HCT116 (cell line): ENCODE data around the gene STON2. TPM values are rescaled to one million over a fixed set of nuclear protein-coding genes. Genes with fewer than 3 reads are reported as not detected.

ENCODE experiments used
- ATAC-seq: fragments of 200-7000 bp; cut with Tn5 transposase; 2 replicates; pipeline ENCODE4 v1.9.1; 2020; ENCODE audit warnings: mild to moderate bottlenecking, moderate library complexity
- BruUV-seq: library from RNA; stranded (reverse); fragments of 400-500 nt; replicated peaks from 2 replicates; lab custom pipeline; 2021; lab: Mats Ljungman, UMichigan
- CTCF ChIA-PET: fragments of 300-600 bp; sonication (Branson Sonifier 250); formaldehyde crosslinking; loops from one replicate; lab custom pipeline; 2021; ENCODE audit warnings: antibody characterized with exemption; lab: Charles Lee
- POLR2A ChIA-PET: fragments of 300-600, 350-600 bp; sonication (Branson Sonifier 250); formaldehyde crosslinking; loops from one replicate; lab custom pipeline; 2021; ENCODE audit warnings: antibody characterized with exemption; lab: Charles Lee
- RAD21 ChIA-PET, 2 experiments: fragments of 300-600 bp; sonication (Branson Sonifier 250); formaldehyde crosslinking; loops; one replicate each; lab custom pipeline; 2023; ENCODE audit warnings: low total read pairs in 2 of 2; ENCODE audit not compliant: uncharacterized antibody in 2 of 2, unreplicated experiment in 2 of 2, low non-redundant PET in 1 of 2; lab: Charles Lee
- DNase-seq: peaks from one replicate; pipeline ENCODE4 v3.0.0-alpha.2; 2010; ENCODE audit warnings: low read depth, low spot score
- H2AFZ ChIP-seq: fragments of 200-600 bp; shearing (Covaris generic), sonication (generic); 2 replicates; pipeline ENCODE4 v1.6.1; 2017; ENCODE audit warnings: low read depth, mixed run types, mixed read lengths, antibody characterized with exemption, low read length; ENCODE audit not compliant: poor library complexity, severe bottlenecking
- H3K27ac ChIP-seq: 2 replicates; pipeline ENCODE4 v1.5.1; 2012; ENCODE audit warnings: low read depth, low read length
- H3K27me3 ChIP-seq: fragments of 200-600 bp; sonication (generic); 2 replicates; pipeline ENCODE4 v1.6.1; 2016; ENCODE audit warnings: mixed run types, low read length, mixed read lengths; ENCODE audit not compliant: insufficient read depth
- H3K36me3 ChIP-seq, 2 experiments: fragments of 200-500 bp in 1 of 2; fragments of 200-600 bp in 1 of 2; sonication (Bioruptor generic) in 1 of 2; sonication (generic) in 1 of 2; 2 replicates each; pipeline versions ENCODE4 v1.5.1 to v1.6.1; 2014 to 2016; ENCODE audit warnings: low read length in 2 of 2, inconsistent platforms in 1 of 2, mixed read lengths in 1 of 2, mixed run types in 1 of 2; ENCODE audit not compliant: insufficient read depth in 2 of 2, control insufficient read depth in 1 of 2
- H3K4me1 ChIP-seq, 2 experiments: fragments of 200-600 bp in 1 of 2; sonication (generic) in 1 of 2; 2 replicates each; pipeline versions ENCODE4 v1.5.1 to v1.6.1; 2012 to 2017; ENCODE audit warnings: low read length in 2 of 2, inconsistent platforms in 1 of 2, mild to moderate bottlenecking in 1 of 2, mixed read lengths in 1 of 2, mixed run types in 1 of 2, moderate library complexity in 1 of 2; ENCODE audit not compliant: insufficient read depth in 2 of 2, control insufficient read depth in 1 of 2
- H3K4me2 ChIP-seq: fragments of 200-600 bp; sonication (generic); 2 replicates; pipeline ENCODE4 v1.6.1; 2017; ENCODE audit warnings: mixed run types, low read length, mixed read lengths
- H3K4me3 ChIP-seq, 2 experiments: fragments of 200-600 bp in 1 of 2; sonication (generic) in 1 of 2; replicated peaks in 1 of 2; 2 replicates each; pipeline ENCODE4 v1.5.1; 2011 to 2016; ENCODE audit warnings: low read length in 2 of 2, control low read depth in 1 of 2, low read depth in 1 of 2, mild to moderate bottlenecking in 1 of 2, mixed read lengths in 1 of 2, mixed run types in 1 of 2
- H3K79me2 ChIP-seq: fragments of 200-600 bp; sonication (generic); 2 replicates; pipeline ENCODE4 v1.6.1; 2017; ENCODE audit warnings: mild to moderate bottlenecking, mixed run types, low read length, moderate library complexity, mixed read lengths; ENCODE audit not compliant: insufficient read depth
- H3K9ac ChIP-seq: fragments of 200-600 bp; sonication (generic); 2 replicates; pipeline ENCODE4 v1.6.1; 2016; ENCODE audit warnings: low read length, mixed read lengths
- H3K9me2 ChIP-seq: fragments of 200-600 bp; sonication (generic), shearing (Covaris generic); 2 replicates; pipeline ENCODE4 v1.6.1; 2017; ENCODE audit warnings: mixed run types, mild to moderate bottlenecking, moderate library complexity; ENCODE audit not compliant: insufficient read depth
- H3K9me3 ChIP-seq, 2 experiments: fragments of 200-500 bp in 1 of 2; fragments of 200-600 bp in 1 of 2; sonication (Bioruptor generic) in 1 of 2; sonication (generic) in 1 of 2; 2 replicates each; pipeline ENCODE4 v1.6.1; 2014 to 2017; ENCODE audit warnings: low read length in 2 of 2, mixed read lengths in 2 of 2, inconsistent platforms in 1 of 2, low read depth in 1 of 2, mild to moderate bottlenecking in 1 of 2, mixed run types in 1 of 2, moderate library complexity in 1 of 2; ENCODE audit not compliant: control insufficient read depth in 1 of 2, insufficient read depth in 1 of 2
- H4K20me1 ChIP-seq: fragments of 200-600 bp; sonication (generic), shearing (Covaris generic); 2 replicates; pipeline ENCODE4 v1.6.1; 2017; ENCODE audit warnings: mixed run types, mild to moderate bottlenecking, moderate library complexity; ENCODE audit not compliant: insufficient read depth
- ATF3 ChIP-seq: IDR thresholded peaks from 2 replicates; pipeline ENCODE4 v1.6.1; 2012
- CBX3 ChIP-seq: IDR thresholded peaks from 2 replicates; pipeline ENCODE4 v1.6.1; 2012; ENCODE audit warnings: low read depth
- CEBPB ChIP-seq: IDR thresholded peaks from 2 replicates; pipeline ENCODE4 v1.6.1; 2012; ENCODE audit warnings: low read depth
- CTCF ChIP-seq, 3 experiments: fragments of 200-600 bp in 1 of 3; sonication (generic) in 1 of 3; IDR thresholded peaks in 2 of 3; conservative IDR thresholded peaks in 1 of 3; 2 replicates each; pipeline ENCODE4 v1.5.1; 2012 to 2017; ENCODE audit warnings: low read depth in 2 of 3, low read length in 2 of 3, antibody characterized with exemption in 1 of 3, borderline replicate concordance in 1 of 3, control low read depth in 1 of 3, mild to moderate bottlenecking in 1 of 3, mixed read lengths in 1 of 3, mixed run types in 1 of 3, moderate library complexity in 1 of 3; ENCODE audit not compliant: insufficient read depth in 1 of 3
- EGR1 ChIP-seq: IDR thresholded peaks from 2 replicates; pipeline ENCODE4 v1.6.1; 2012; ENCODE audit warnings: low read depth
- ELF1 ChIP-seq: IDR thresholded peaks from 2 replicates; pipeline ENCODE4 v1.6.1; 2012; ENCODE audit warnings: low read depth, borderline replicate concordance
- EZH2 ChIP-seq: fragments of 200-600 bp; sonication (generic); IDR thresholded peaks from 2 replicates; pipeline ENCODE4 v1.6.1; 2017; ENCODE audit warnings: antibody characterized with exemption, mixed run types
- JUND ChIP-seq: IDR thresholded peaks from 2 replicates; pipeline ENCODE4 v1.6.1; 2012
- POLR2A ChIP-seq: IDR thresholded peaks from 2 replicates; pipeline ENCODE4 v1.7.0; 2011; ENCODE audit warnings: borderline replicate concordance; ENCODE audit not compliant: insufficient read depth, insufficient read length; ENCODE audit errors: extremely low read depth
- REST ChIP-seq: IDR thresholded peaks from 2 replicates; pipeline ENCODE4 v1.6.1; 2012; ENCODE audit warnings: low read depth
- SIN3A ChIP-seq: IDR thresholded peaks from 2 replicates; pipeline ENCODE4 v1.6.1; 2012; ENCODE audit warnings: low read depth
- SRF ChIP-seq: IDR thresholded peaks from 2 replicates; pipeline ENCODE4 v1.6.1; 2012; ENCODE audit warnings: low read depth
- ZBTB33 ChIP-seq: IDR thresholded peaks from 2 replicates; pipeline ENCODE4 v1.6.1; 2011; ENCODE audit warnings: mild to moderate bottlenecking, low read length, moderate library complexity; ENCODE audit not compliant: insufficient replicate concordance; ENCODE audit errors: extremely low read depth
- ZNF274 ChIP-seq: fragments of 200-500 bp; sonication (Bioruptor generic); IDR thresholded peaks from 2 replicates; pipeline ENCODE4 v1.6.1; 2014; ENCODE audit warnings: mild to moderate bottlenecking, low read depth, low read length, inconsistent platforms
- intact Hi-C: fragments of 100-400 bp; cut with micrococcal nuclease; formaldehyde crosslinking; loops from 2 replicates; pipeline ENCODE4 v1.10.0; 2022
- total RNA-seq: library from RNA; stranded (reverse); gene quantifications from one replicate; pipeline ENCODE4 v1.2.1, GENCODE V29; 2021; ENCODE audit not compliant: unreplicated experiment

STON2 gene
- total RNA-seq, 1 experiment from 2014 or later = 4.1 TPM

GRCh38 chr14:81313775-81314429 lies 86.2 kb downstream of the STON2 start:
- Histone ChIP-seq H3K9me2 (no peaks in the 10 kb centered on the region), H3K4me2 (no peak overlapping the region), H3K4me1 (no peaks in the 10 kb centered on the region), H3K9me3 (no peaks in the 10 kb centered on the region), H3K36me3 (no peaks in the 10 kb centered on the region), H3K27me3 (no peaks in the 10 kb centered on the region), H3K4me3 (no peak overlapping the region), H2AFZ (no peak overlapping the region), H3K79me2 (no peaks in the 10 kb centered on the region)
- intact Hi-C loops = no loop called here
- no TSS peak for BruUV-seq
- CTCF ChIA-PET = no interaction called here
- no peak for ATAC-seq
- POLR2A ChIA-PET = no interaction called here
- TF ChIP-seq ZNF274 (no peak), CBX3 (no peak), JUND (no peak), CEBPB (no peak), EGR1 (no peak), ELF1 (no peak), SRF (no peak), EZH2 (no peak), POLR2A (no peak), CTCF (IDR thresholded peaks at IDR 0.05 in 2 of 3, conservative IDR thresholded peaks at IDR 0.05 in 1 of 3; ENCODE audit: borderline replicate concordance in 1 of 3, insufficient read depth in 1 of 3, low read depth in 2 of 3, low read length in 2 of 3) (no peak)
- TF ChIP-seq, all 23 proteins: peak for 0
- no peaks in the 10 kb centered on the region for H4K20me1 ChIP-seq
- RAD21 ChIA-PET = no interaction called here
- DNase-seq = no peak
- H3K9ac ChIP-seq = no peak overlapping the region
- H3K27ac ChIP-seq = no peak overlapping the region

- ATAC-seq (no peak), DNase-seq (no peak)
- no peaks in the 10 kb centered on the region for H3K4me1 ChIP-seq
- H4K20me1 ChIP-seq = no peaks in the 10 kb centered on the region
- ChIA-PET RAD21 (no interaction called here), CTCF (no interaction called here), POLR2A (no interaction called here)
- H3K4me3 ChIP-seq = no peak overlapping the region
- no peak overlapping the region for H3K4me2 ChIP-seq
- no peak overlapping the region for H3K27ac ChIP-seq
- intact Hi-C loops = no loop called here
- no peak overlapping the region for H2AFZ ChIP-seq
- H3K79me2 ChIP-seq = no peaks in the 10 kb centered on the region
- no peaks in the 10 kb centered on the region for H3K36me3 ChIP-seq
- H3K9ac ChIP-seq = no peak overlapping the region
- TF ChIP-seq ELF1 = no peak
- TF ChIP-seq SIN3A = no peak
- no peak for TF ChIP-seq EGR1
- TF ChIP-seq REST = no peak
- TF ChIP-seq ATF3 = no peak
- no peak for TF ChIP-seq ZBTB33
- TF ChIP-seq JUND = no peak
- no TSS peak for BruUV-seq
- H3K9me2 ChIP-seq = no peaks in the 10 kb centered on the region
- H3K9me3 ChIP-seq = no peaks in the 10 kb centered on the region
- H3K27me3 ChIP-seq = no peaks in the 10 kb centered on the region
These were observed 86.9 kb downstream of the STON2 start for GRCh38 chr14:81313200-81313599.
